ENCODE data around the gene L3MBTL4. TPM values are rescaled to one million over a fixed set of nuclear protein-coding genes. Genes with fewer than 3 reads are reported as not detected.

Gene L3MBTL4
- total and polyA plus RNA-seq, 9 of the 15 experiments (the other 6 are each of a cell fraction or from before 2014, with no cell fraction given), result not detected

DNA sequence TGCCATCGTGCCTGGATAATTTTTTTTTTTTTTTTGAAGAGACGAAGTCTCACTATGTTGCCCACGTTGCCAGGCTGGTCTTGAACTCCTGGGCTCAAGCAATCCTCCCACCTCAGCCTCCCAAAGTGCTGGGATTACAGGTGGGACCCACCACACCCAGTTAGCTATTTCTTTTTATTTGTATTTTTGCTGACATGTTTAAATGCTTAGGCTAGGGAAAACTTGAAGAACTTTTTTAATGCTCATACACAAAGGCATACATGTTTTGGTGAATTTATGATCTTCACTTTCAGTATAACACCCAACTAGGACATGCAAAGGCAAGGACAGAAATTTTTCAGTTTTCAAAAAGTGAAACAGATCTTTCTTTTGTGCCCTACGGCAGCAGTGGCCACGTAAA is 9.9 kb downstream of the L3MBTL4 start:
- 0% methylated on average over 5 of the region's 5 CpGs for WGBS (ENCODE audit: insufficient coverage, low coverage, missing lambda C conversion rate)
- TF ChIP-seq ZNF707 (CRISPR knock-in tag; conservative IDR thresholded peaks at IDR 0.05), result no peak
- no peak for TF ChIP-seq NFRKB (IDR thresholded peaks at IDR 0.05; ENCODE audit: low read depth)
- 0 out of 2 replicates have a peak, but pooled peaks have one; percentile 21 for TF ChIP-seq ZNF316 (IDR thresholded peaks at IDR 0.05)
- TF ChIP-seq, protein P1, sequence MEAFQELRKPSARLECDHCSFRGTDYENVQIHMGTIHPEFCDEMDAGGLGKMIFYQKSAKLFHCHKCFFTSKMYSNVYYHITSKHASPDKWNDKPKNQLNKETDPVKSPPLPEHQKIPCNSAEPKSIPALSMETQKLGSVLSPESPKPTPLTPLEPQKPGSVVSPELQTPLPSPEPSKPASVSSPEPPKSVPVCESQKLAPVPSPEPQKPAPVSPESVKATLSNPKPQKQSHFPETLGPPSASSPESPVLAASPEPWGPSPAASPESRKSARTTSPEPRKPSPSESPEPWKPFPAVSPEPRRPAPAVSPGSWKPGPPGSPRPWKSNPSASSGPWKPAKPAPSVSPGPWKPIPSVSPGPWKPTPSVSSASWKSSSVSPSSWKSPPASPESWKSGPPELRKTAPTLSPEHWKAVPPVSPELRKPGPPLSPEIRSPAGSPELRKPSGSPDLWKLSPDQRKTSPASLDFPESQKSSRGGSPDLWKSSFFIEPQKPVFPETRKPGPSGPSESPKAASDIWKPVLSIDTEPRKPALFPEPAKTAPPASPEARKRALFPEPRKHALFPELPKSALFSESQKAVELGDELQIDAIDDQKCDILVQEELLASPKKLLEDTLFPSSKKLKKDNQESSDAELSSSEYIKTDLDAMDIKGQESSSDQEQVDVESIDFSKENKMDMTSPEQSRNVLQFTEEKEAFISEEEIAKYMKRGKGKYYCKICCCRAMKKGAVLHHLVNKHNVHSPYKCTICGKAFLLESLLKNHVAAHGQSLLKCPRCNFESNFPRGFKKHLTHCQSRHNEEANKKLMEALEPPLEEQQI (IDR thresholded peaks at IDR 0.05), result no peak
- no peak for TF ChIP-seq ZBTB2 (IDR thresholded peaks at IDR 0.05)
- peak; percentile 25; the same call in 1 of the 2 replicates for TF ChIP-seq C11orf30 (IDR thresholded peaks at IDR 0.05; ENCODE audit: low read depth)
- TF ChIP-seq ATF2 (CRISPR knock-in tag; IDR thresholded peaks at IDR 0.05), result no peak
- no peak for DNase-seq (ENCODE audit: extremely low read depth in 1 of 4, low spot score in 3 of 4)
- H3K27ac ChIP-seq (ENCODE audit: extremely low read depth, low read depth, low read length), result no peak overlapping the region
- no peak for ATAC-seq
- H4K20me1 ChIP-seq (replicated peaks; ENCODE audit: control insufficient read depth, insufficient read depth, low read length), result no peaks in the 10 kb centered on the region
- H3K4me3 ChIP-seq, result no peak overlapping the region
- FAIRE-seq, result no peak
- H3K36me3 ChIP-seq (ENCODE audit: control insufficient read depth, insufficient read depth, low read length), result no peaks in the 10 kb centered on the region
- intact Hi-C loops (cut with micrococcal nuclease), result loop anchor here (5.0 kb wide), 1 partner anchor 538 kb away; no protein-coding TSS in a partner anchor
- no peaks in the 10 kb centered on the region for H3K9me3 ChIP-seq (replicated peaks; ENCODE audit: control insufficient read depth, insufficient read depth, low read depth, low read length)
- BruUV-seq (replicated peaks), result no TSS peak
- POLR2A ChIA-PET, result interaction anchor here (0.6 kb wide), 1 partner anchor 676 kb away, joined by 3 read pairs; no protein-coding TSS in a partner anchor
- in situ Hi-C loops (cut with MboI), result no loop called here
- no peak overlapping the region for H3K4me2 ChIP-seq (ENCODE audit: insufficient read depth, low read length)
- CTCF ChIA-PET (ENCODE audit: low intra/inter-chr PET ratio), result no interaction called here
- H3K9ac ChIP-seq (ENCODE audit: insufficient read depth in 1 of 2, low read depth in 2 of 2, low read length in 2 of 2), result no peak overlapping the region
- H3K9me1 ChIP-seq (ENCODE audit: control insufficient read depth, insufficient read depth, low read length), result no peaks in the 10 kb centered on the region
- no peak overlapping the region for H2AFZ ChIP-seq (ENCODE audit: low read depth, low read length)
- H3K27me3 ChIP-seq (ENCODE audit: control insufficient read depth in 2 of 2, insufficient read depth in 2 of 2, low read length in 2 of 2), result no peaks in the 10 kb centered on the region
- no peaks in the 10 kb centered on the region for H3K79me2 ChIP-seq (ENCODE audit: control insufficient read depth, insufficient read depth, low read length)
- no peaks in the 10 kb centered on the region for H3K4me1 ChIP-seq (replicated peaks in 1 of 2; ENCODE audit: control insufficient read depth in 2 of 2, insufficient read depth in 2 of 2, low read length in 2 of 2)

Data from K562 (cell line).